ENCODE measurements around the gene ACBD6. TPM values are rescaled to one million over a fixed set of nuclear protein-coding genes. Genes with fewer than 3 reads are reported as not detected.

Gene ACBD6
- total and polyA plus RNA-seq, 9 donors, result 31.0 to 56.0 (median 42.7) TPM

DNA sequence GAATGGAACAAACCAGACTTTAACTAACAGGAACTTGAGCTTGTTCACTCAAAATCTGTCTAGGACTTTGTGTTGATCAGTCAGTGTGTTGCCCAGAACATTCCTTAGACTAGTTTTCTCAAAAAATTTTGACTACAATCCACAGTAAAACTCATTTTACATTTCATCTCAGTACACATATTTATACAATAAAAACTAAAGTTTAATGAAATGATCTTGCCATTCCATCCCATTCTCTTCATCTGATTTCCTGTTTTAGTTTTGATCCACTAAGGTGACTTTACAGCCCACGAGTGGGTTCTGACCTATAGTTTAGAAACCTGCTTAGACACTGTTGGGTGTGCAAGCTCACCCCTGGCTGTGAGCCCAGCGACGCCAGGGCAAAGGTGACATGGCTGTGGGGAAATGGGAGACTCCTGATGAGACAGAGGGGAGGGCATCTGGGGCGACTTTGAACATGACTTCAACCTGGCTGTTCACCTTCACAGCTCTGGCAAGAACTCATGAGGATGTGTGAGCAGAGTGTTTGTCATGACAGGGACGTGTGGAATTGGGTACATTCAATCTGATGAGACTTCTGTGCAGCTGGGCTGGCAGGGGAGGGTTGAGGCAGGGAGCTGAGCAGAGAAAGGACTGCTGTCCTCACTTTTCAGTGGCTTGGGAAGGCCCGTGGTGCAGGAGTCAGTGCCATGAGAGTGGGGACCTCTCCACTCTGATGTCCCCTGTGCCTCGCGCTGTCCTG is 231.7 kb downstream of the ACBD6 start:
- peaks cover 5% of the 10 kb centered on the region for H3K4me1 ChIP-seq (ENCODE audit: insufficient read depth)
- no peak for DNase-seq
- no peaks in the 10 kb centered on the region for H3K9me3 ChIP-seq
- no peak overlapping the region for H3K27ac ChIP-seq
- H3K27me3 ChIP-seq, result no peaks in the 10 kb centered on the region
- no peak for TF ChIP-seq POLR2A (IDR thresholded peaks at IDR 0.05)
- no peak for TF ChIP-seq EP300 (IDR thresholded peaks at IDR 0.05)
- TF ChIP-seq, protein P1, sequence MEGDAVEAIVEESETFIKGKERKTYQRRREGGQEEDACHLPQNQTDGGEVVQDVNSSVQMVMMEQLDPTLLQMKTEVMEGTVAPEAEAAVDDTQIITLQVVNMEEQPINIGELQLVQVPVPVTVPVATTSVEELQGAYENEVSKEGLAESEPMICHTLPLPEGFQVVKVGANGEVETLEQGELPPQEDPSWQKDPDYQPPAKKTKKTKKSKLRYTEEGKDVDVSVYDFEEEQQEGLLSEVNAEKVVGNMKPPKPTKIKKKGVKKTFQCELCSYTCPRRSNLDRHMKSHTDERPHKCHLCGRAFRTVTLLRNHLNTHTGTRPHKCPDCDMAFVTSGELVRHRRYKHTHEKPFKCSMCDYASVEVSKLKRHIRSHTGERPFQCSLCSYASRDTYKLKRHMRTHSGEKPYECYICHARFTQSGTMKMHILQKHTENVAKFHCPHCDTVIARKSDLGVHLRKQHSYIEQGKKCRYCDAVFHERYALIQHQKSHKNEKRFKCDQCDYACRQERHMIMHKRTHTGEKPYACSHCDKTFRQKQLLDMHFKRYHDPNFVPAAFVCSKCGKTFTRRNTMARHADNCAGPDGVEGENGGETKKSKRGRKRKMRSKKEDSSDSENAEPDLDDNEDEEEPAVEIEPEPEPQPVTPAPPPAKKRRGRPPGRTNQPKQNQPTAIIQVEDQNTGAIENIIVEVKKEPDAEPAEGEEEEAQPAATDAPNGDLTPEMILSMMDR (IDR thresholded peaks at IDR 0.05), result no peak
- H3K4me3 ChIP-seq, result no peak overlapping the region
- WGBS, 3 donors, result 25 to 45% (median 29%) methylated on average over 8 of the region's 8 CpGs
- no peaks in the 10 kb centered on the region for H3K36me3 ChIP-seq
- intact Hi-C loops (cut with DNase I), result no loop called here

DNA sequence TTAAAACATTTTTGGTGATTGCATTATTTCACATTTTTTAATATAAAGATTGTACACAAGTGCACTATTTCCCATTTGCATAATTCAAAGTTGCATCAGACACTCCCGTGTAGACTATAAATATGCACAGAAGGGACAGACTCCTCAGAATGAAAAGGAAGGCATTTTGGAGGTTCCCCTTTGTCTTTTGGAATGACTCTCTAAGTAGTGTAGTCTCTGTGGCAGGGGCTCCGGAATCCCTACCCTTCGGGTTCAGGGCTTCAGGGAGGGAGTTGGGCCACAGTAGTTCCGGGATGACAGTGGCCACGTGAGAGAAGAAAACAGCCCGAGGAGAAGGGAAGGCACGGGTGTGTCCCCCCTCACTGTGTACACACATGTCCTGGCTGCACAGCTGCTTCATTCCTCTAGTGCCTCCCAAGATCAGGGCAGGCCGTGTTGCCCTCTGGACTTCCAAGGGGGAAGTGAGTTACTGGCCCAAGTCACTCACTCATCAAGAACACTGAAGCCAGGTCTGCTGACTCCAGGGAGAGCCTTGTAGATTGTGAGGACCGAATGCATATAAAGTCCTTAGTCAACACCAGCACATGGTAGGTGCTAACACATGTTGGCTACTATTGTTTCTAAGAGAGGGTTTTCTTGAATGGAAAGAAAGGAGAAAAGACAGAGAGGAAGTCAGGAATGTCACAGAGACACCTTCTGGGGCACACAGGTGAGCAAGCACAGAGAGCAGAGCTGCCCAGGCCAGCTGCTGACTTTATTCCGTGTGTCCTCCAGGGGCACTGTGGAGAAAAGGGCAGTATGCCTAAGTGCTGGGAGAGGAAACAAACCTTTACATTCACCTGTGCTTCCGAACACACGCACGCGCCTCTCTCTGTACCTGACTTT is 232.5 kb downstream of the ACBD6 start:
- no peaks in the 10 kb centered on the region for H3K36me3 ChIP-seq
- H3K27me3 ChIP-seq, result no peaks in the 10 kb centered on the region
- DNase-seq, result no peak
- no peak overlapping the region for H3K27ac ChIP-seq
- H3K9me3 ChIP-seq, result no peaks in the 10 kb centered on the region
- intact Hi-C loops (cut with DNase I), result no loop called here
- TF ChIP-seq POLR2A (IDR thresholded peaks at IDR 0.05) (no peak), EP300 (IDR thresholded peaks at IDR 0.05) (no peak)
- TF ChIP-seq, protein P1 (IDR thresholded peaks at IDR 0.05), result no peak
- 87 to 91% (median 88%) methylated on average over 14 of the region's 14 CpGs for WGBS, 3 donors
- H3K4me1 ChIP-seq (ENCODE audit: insufficient read depth), result peaks cover 5% of the 10 kb centered on the region
- no peak overlapping the region for H3K4me3 ChIP-seq

DNA sequence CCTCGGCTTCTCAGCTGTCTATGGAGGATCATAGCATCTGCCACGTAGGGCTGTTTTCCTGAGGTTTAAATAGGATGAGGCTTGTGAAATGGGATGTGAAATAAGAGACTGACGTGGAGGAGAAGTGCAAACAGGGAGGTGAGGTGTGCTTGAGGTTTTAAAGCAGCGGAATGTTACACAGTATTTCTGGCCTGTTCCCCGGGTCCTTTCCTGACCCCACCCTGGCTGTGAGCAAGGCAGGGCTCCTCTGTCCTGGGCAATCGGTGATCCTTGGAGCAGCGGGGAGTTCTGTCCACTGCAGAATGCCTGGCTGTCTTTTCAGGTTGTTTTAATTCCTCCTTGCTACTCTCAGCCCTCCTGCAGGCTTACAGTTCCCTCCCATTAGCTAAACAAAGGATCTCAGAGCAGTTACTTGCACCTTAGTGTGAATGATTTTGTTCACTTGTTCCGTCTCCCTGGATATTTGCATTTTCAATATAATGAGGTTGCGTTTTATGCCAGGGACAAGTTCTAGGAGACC is 233.8 kb downstream of the ACBD6 start:
- Histone ChIP-seq H3K27ac (no peak overlapping the region), H3K36me3 (no peaks in the 10 kb centered on the region), H3K4me1 (ENCODE audit: insufficient read depth) (peaks cover 5% of the 10 kb centered on the region), H3K9me3 (no peaks in the 10 kb centered on the region), H3K4me3 (no peak overlapping the region), H3K27me3 (no peaks in the 10 kb centered on the region)
- TF ChIP-seq POLR2A (IDR thresholded peaks at IDR 0.05), result no peak
- no peak for TF ChIP-seq EP300 (IDR thresholded peaks at IDR 0.05)
- TF ChIP-seq, protein P1 (IDR thresholded peaks at IDR 0.05), result no peak
- WGBS, 3 donors, result 51 to 61% (median 56%) methylated on average over 9 of the region's 9 CpGs
- intact Hi-C loops (cut with DNase I), result no loop called here
- DNase-seq, result no peak

DNA sequence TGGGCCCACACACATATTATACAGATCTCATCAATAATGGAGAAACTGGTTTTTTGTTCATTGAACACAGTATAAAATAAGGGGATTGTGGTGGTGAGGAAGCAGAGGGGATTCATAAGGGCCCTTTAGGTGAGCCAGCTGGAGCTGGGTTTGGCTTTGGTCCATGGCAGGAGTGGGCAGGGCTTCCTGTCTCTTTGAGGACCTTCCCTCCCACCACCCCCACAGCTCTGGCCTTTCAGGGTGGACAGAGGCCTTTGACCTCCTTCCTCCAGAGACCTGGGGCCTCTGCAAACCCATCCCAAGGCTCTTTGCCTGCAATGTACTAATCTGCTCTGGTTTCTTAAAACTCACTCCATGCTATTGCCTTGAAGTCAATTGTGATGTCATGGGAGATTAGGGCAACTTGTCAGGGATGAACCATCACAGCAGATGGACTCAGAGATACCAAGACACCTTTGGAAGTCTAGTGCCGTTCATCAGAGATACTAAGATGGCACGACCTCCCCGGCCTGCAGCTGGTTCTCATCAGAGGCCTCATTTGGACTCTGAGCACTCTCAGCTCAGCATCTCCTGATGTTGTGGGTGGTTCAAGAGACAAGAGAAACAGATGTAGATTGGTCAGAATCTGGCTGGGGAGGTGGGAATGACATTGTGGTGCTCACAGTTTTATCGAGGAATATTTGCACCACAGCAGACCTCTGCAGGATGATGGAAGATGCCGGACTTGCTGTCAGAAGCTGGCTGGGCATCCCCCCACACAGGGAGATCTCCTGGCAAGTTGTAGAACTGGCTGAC is 234.4 kb downstream of the ACBD6 start:
- WGBS, 3 donors, result 46 to 57% (median 54%) methylated on average over 5 of the region's 5 CpGs
- TF ChIP-seq POLR2A (IDR thresholded peaks at IDR 0.05) (no peak), EP300 (IDR thresholded peaks at IDR 0.05) (no peak)
- TF ChIP-seq, protein P1 (IDR thresholded peaks at IDR 0.05), result no peak

More for the DNA sequence above, 234.4 kb downstream of the ACBD6 start:
- H3K4me1 ChIP-seq (ENCODE audit: insufficient read depth), result peaks cover 5% of the 10 kb centered on the region
- no peak for DNase-seq
- H3K4me3 ChIP-seq, result no peak overlapping the region
- no peaks in the 10 kb centered on the region for H3K36me3 ChIP-seq
- intact Hi-C loops (cut with DNase I), result no loop called here
- H3K27ac ChIP-seq, result no peak overlapping the region
- no peaks in the 10 kb centered on the region for H3K27me3 ChIP-seq
- no peaks in the 10 kb centered on the region for H3K9me3 ChIP-seq
